ENCODE results near the gene C16orf92. TPM values are rescaled to one million over a fixed set of nuclear protein-coding genes. Genes with fewer than 3 reads are reported as not detected.
A peak's percentile ranks its signal among the peaks of the same experiment; 100 is the strongest.

Gene C16orf92
- total RNA-seq, 4 donors from 2014 or later = not detected

DNA sequence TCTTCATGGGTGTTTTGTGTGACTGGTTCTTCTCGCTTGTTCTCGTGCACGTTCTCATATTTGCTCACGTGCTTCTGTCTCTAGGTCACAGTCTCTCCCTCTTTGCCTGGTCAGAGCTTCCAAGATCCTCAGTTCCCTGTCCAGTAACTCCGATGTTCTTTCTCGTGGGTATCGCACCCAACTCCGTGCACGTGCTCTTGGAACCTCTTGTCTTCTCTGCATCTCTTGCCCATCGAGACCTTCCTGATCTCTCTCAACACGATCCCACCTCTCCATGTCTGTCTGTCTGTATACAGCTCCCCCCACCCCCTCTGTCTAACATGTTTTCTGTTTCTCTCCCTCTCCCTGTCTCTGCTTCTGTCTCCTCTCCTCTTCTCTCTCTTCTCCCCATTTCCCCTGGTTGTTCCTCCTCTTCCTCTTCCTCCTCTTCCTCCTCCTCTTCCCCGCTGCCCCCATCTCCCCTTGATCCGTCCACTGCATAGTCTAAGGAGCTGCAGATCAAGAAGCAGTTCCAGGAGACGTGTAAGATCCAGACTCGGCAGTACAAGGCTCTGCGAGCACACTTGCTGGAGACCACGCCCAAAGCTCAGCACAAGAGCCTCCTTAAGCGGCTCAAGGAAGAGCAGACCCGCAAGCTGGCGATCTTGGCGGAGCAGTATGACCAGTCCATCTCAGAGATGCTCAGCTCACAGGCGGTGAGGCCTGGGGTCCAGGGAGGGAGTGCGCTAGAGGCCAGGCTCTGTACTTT, 33.7 kb upstream of the C16orf92 start:
- Histone ChIP-seq H3K4me3 (no peak overlapping the region), H3K36me3 (peaks cover 51 to 98% (median 96%) of the 10 kb centered on the region in 4 donors), H3K27ac (replicated peaks in 1 of 4) (no peak overlapping the region), H3K27me3 (no peaks in the 10 kb centered on the region), H3K4me1 (peaks cover 4 to 9% (median 7%) of the 10 kb centered on the region in 4 donors), H3K9me3 (no peaks in the 10 kb centered on the region)
- DNase-seq (ENCODE audit: extremely low spot score) = no peak
- WGBS = 86% methylated on average over 23 of the region's 23 CpGs
- intact Hi-C loops (cut with DNase I) = no loop called here
- TF ChIP-seq EP300 (IDR thresholded peaks at IDR 0.05) = no peak
- no peak for TF ChIP-seq POLR2AphosphoS5 (IDR thresholded peaks at IDR 0.05)
- no peak for TF ChIP-seq POLR2A (IDR thresholded peaks at IDR 0.05; ENCODE audit: low read depth)
- TF ChIP-seq, protein P1, sequence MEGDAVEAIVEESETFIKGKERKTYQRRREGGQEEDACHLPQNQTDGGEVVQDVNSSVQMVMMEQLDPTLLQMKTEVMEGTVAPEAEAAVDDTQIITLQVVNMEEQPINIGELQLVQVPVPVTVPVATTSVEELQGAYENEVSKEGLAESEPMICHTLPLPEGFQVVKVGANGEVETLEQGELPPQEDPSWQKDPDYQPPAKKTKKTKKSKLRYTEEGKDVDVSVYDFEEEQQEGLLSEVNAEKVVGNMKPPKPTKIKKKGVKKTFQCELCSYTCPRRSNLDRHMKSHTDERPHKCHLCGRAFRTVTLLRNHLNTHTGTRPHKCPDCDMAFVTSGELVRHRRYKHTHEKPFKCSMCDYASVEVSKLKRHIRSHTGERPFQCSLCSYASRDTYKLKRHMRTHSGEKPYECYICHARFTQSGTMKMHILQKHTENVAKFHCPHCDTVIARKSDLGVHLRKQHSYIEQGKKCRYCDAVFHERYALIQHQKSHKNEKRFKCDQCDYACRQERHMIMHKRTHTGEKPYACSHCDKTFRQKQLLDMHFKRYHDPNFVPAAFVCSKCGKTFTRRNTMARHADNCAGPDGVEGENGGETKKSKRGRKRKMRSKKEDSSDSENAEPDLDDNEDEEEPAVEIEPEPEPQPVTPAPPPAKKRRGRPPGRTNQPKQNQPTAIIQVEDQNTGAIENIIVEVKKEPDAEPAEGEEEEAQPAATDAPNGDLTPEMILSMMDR (IDR thresholded peaks at IDR 0.05) = no peak

DNA sequence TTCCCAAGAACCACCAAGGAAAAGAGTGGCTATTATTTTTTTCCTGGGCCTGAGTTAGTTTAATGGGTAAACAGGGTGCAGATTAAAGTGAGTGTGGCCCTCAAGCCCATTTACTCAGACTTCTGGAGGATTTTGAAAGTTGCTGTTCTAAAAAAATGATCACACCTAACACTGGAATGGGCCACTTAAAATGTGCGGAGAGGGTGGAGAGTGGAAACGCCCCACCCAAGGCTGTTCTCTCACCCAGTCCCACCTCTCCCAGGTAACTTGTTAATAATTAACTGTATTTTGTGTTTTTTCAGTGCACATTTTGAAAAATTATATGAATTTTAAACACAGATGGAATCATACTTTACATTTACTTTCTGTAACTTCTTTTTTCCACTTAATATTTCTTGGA, 33.0 kb upstream of the C16orf92 start:
- DNase-seq (ENCODE audit: extremely low spot score) = no peak
- H3K4me1 ChIP-seq = peaks cover 12 to 16% (median 14%) of the 10 kb centered on the region in 4 donors
- no peak for TF ChIP-seq EP300 (IDR thresholded peaks at IDR 0.05)
- TF ChIP-seq, protein P1 (IDR thresholded peaks at IDR 0.05) = no peak
- TF ChIP-seq POLR2A (IDR thresholded peaks at IDR 0.05; ENCODE audit: low read depth) = no peak
- TF ChIP-seq POLR2AphosphoS5 (IDR thresholded peaks at IDR 0.05) = no peak
- H3K9me3 ChIP-seq = no peaks in the 10 kb centered on the region
- no peaks in the 10 kb centered on the region for H3K27me3 ChIP-seq
- intact Hi-C loops (cut with DNase I) = loop anchor here (10.0 kb wide), 1 partner anchor 195 kb away; the partner anchor contains the start of gene KIF22
- H3K36me3 ChIP-seq = peaks cover 45 to 91% (median 89%) of the 10 kb centered on the region in 4 donors
- H3K4me3 ChIP-seq = no peak overlapping the region
- H3K27ac ChIP-seq (replicated peaks in 1 of 4) = no peak overlapping the region
- WGBS = 93% methylated on average over 2 of the region's 2 CpGs

DNA sequence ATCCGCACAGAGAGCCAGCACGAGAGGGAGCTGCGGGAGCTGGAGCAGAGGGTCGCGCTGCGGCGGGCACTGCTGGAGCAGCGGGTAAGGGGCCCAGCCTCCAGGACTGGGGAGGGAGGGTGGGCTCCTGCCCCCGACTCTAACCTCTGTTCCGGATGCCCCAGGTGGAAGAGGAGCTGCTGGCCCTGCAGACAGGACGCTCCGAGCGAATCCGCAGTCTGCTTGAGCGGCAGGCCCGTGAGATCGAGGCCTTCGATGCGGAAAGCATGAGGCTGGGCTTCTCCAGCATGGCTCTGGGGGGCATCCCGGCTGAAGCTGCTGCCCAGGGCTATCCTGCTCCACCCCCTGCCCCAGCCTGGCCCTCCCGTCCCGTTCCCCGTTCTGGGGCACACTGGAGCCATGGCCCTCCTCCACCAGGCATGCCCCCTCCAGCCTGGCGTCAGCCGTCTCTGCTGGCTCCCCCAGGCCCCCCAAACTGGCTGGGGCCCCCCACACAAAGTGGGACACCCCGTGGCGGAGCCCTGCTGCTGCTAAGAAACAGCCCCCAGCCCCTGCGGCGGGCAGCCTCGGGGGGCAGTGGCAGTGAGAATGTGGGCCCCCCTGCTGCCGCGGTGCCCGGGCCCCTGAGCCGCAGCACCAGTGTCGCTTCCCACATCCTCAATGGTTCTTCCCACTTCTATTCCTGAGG, 32.0 kb upstream of the C16orf92 start:
- TF ChIP-seq, protein P1 (IDR thresholded peaks at IDR 0.05) = no peak
- TF ChIP-seq POLR2AphosphoS5 (IDR thresholded peaks at IDR 0.05) (no peak), POLR2A (IDR thresholded peaks at IDR 0.05; ENCODE audit: low read depth) (no peak), EP300 (IDR thresholded peaks at IDR 0.05) (no peak)
- no peak for DNase-seq (ENCODE audit: extremely low spot score)
- intact Hi-C loops (cut with DNase I) = loop anchor here (10.0 kb wide), 1 partner anchor 196 kb away; the partner anchor contains the start of gene KIF22
- no peak overlapping the region for H3K4me3 ChIP-seq
- no peak overlapping the region for H3K27ac ChIP-seq (replicated peaks in 1 of 4)
- H3K9me3 ChIP-seq = no peaks in the 10 kb centered on the region
- H3K4me1 ChIP-seq = peaks cover 13 to 18% (median 17%) of the 10 kb centered on the region in 4 donors
- WGBS = 91% methylated on average over 21 of the region's 35 CpGs
- peaks cover 35 to 81% (median 79%) of the 10 kb centered on the region in 4 donors for H3K36me3 ChIP-seq
- H3K27me3 ChIP-seq = no peaks in the 10 kb centered on the region

DNA sequence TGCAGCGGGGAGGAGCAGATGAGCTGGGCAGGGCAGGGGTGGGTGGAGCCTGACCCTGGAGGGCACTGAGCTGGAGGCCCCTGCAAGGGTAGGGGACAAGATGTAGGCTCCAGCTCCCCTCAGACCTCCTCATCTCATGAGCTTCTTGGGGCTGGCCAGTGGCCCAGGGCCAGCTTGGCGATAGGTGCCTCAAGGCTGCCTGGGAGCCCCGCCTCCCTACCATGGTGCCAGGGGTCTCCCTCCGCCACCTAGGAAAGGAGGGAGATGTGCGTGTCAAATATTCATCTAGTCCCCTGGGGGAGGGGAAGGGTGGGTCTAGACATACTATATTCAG, 31.5 kb upstream of the C16orf92 start:
- TF ChIP-seq, protein P1 (IDR thresholded peaks at IDR 0.05) = no peak
- no peak for TF ChIP-seq POLR2AphosphoS5 (IDR thresholded peaks at IDR 0.05)
- TF ChIP-seq EP300 (IDR thresholded peaks at IDR 0.05) = no peak
- TF ChIP-seq POLR2A (IDR thresholded peaks at IDR 0.05; ENCODE audit: low read depth) = no peak
- Histone ChIP-seq H3K4me3 (no peak overlapping the region), H3K4me1 (peaks cover 14 to 20% (median 19%) of the 10 kb centered on the region in 4 donors), H3K27me3 (no peaks in the 10 kb centered on the region), H3K9me3 (no peaks in the 10 kb centered on the region), H3K36me3 (peaks cover 30 to 76% (median 74%) of the 10 kb centered on the region in 4 donors), H3K27ac (replicated peaks in 1 of 4) (peak overlapping the region in 1 of 4 donors; percentile 14)
- intact Hi-C loops (cut with DNase I) = loop anchor here (10.0 kb wide), 1 partner anchor 197 kb away; the partner anchor contains the start of gene KIF22
- DNase-seq (ENCODE audit: extremely low spot score) = no peak
- 74% methylated on average over 5 of the region's 5 CpGs for whole genome bisulfite sequencing

All from esophagus muscularis mucosa (tissue), 4 donors.